IPS-18c (cell line): ENCODE measurements around the gene LPP.

Source experiments
- H3K4me3 ChIP-seq: 2 replicates; pipeline ENCODE4 v1.7.0; 2013; ENCODE audit warnings: low read depth, mild to moderate bottlenecking, low read length, moderate library complexity; ENCODE audit not compliant: insufficient read depth
- H3K9me3 ChIP-seq: one replicate; pipeline ENCODE4 v1.6.1; 2013; ENCODE audit warnings: mild to moderate bottlenecking, low read length, moderate library complexity; ENCODE audit not compliant: control insufficient read depth, insufficient read depth

LPP gene

GRCh38 chr3:188574885-188575284, 420.9 kb downstream of the LPP start:
- no peak overlapping the region for H3K4me3 ChIP-seq
- H3K9me3 ChIP-seq: no peaks in the 10 kb centered on the region

GRCh38 chr3:188575501-188575900, 421.5 kb downstream of the LPP start:
- no peak overlapping the region for H3K4me3 ChIP-seq

GRCh38 chr3:188577539-188577938, 423.6 kb downstream of the LPP start:
- Histone ChIP-seq H3K9me3 (no peaks in the 10 kb centered on the region), H3K4me3 (no peak overlapping the region)

More at GRCh38 chr3:188575501-188575900, 421.5 kb downstream of the LPP start:
- H3K9me3 ChIP-seq: no peaks in the 10 kb centered on the region

- H3K9me3 ChIP-seq: no peaks in the 10 kb centered on the region
- no peak overlapping the region for H3K4me3 ChIP-seq
Observed at GRCh38 chr3:188578576-188579363, 424.8 kb downstream of the LPP start.

- Histone ChIP-seq H3K9me3 (no peaks in the 10 kb centered on the region), H3K4me3 (no peak overlapping the region)
Observed at GRCh38 chr3:188580223-188580622, 426.3 kb downstream of the LPP start.

- Histone ChIP-seq H3K4me3 (no peak overlapping the region), H3K9me3 (no peaks in the 10 kb centered on the region)
Observed at GRCh38 chr3:188580659-188581058, 426.7 kb downstream of the LPP start.

GRCh38 chr3:188581365-188581764, 427.4 kb downstream of the LPP start:
- Histone ChIP-seq H3K4me3 (no peak overlapping the region), H3K9me3 (no peaks in the 10 kb centered on the region)

GRCh38 chr3:188581792-188582191, 427.8 kb downstream of the LPP start:
- H3K9me3 ChIP-seq: no peaks in the 10 kb centered on the region
- H3K4me3 ChIP-seq: no peak overlapping the region

GRCh38 chr3:188583341-188584161, 429.6 kb downstream of the LPP start:
- H3K4me3 ChIP-seq: no peak overlapping the region
- H3K9me3 ChIP-seq: no peaks in the 10 kb centered on the region

- H3K4me3 ChIP-seq: no peak overlapping the region
- no peaks in the 10 kb centered on the region for H3K9me3 ChIP-seq
Observed at GRCh38 chr3:188584162-188584529, 430.2 kb downstream of the LPP start.

GRCh38 chr3:188584958-188585689, 431.2 kb downstream of the LPP start:
- Histone ChIP-seq H3K4me3 (no peak overlapping the region), H3K9me3 (no peaks in the 10 kb centered on the region)

- H3K4me3 ChIP-seq: no peak overlapping the region
Observed at GRCh38 chr3:188589071-188589470, 435.1 kb downstream of the LPP start.

GRCh38 chr3:188589771-188590170, 435.8 kb downstream of the LPP start:
- H3K4me3 ChIP-seq: no peak overlapping the region
- no peaks in the 10 kb centered on the region for H3K9me3 ChIP-seq

More at GRCh38 chr3:188589071-188589470, 435.1 kb downstream of the LPP start:
- no peaks in the 10 kb centered on the region for H3K9me3 ChIP-seq

- no peak overlapping the region for H3K4me3 ChIP-seq
- H3K9me3 ChIP-seq: no peaks in the 10 kb centered on the region
Observed at GRCh38 chr3:188590557-188590956, 436.6 kb downstream of the LPP start.

GRCh38 chr3:188594139-188594538, 440.2 kb downstream of the LPP start:
- H3K4me3 ChIP-seq: no peak overlapping the region
- H3K9me3 ChIP-seq: no peaks in the 10 kb centered on the region

GRCh38 chr3:188595890-188596376, 442.0 kb downstream of the LPP start:
- Histone ChIP-seq H3K9me3 (no peaks in the 10 kb centered on the region), H3K4me3 (no peak overlapping the region)

- H3K4me3 ChIP-seq: no peak overlapping the region
Observed at GRCh38 chr3:188598894-188599293, 444.9 kb downstream of the LPP start.

More at GRCh38 chr3:188598894-188599293, 444.9 kb downstream of the LPP start:
- no peaks in the 10 kb centered on the region for H3K9me3 ChIP-seq
